Testis (tissue), 3 donors: ENCODE measurements around the gene CD200. TPM values are rescaled to one million over a fixed set of nuclear protein-coding genes. Genes with fewer than 3 reads are reported as not detected.

Experiments
- DNase-seq: peaks from one replicate; pipeline ENCODE4 v3.0.0-alpha.2; 2019
- H3K27ac ChIP-seq, 2 donors: fragments of 200-600 bp; sonication (generic); one replicate each; pipeline ENCODE4 v1.5.1; 2019
- H3K27me3 ChIP-seq: fragments of 200-600 bp; sonication (generic); one replicate; pipeline ENCODE4 v1.5.1; 2019
- H3K36me3 ChIP-seq: fragments of 200-600 bp; sonication (generic); one replicate; pipeline ENCODE4 v1.5.1; 2017; ENCODE audit warnings: low read depth; ENCODE audit errors: missing control alignments
- H3K4me1 ChIP-seq: fragments of 200-600 bp; sonication (generic); one replicate; pipeline ENCODE4 v1.5.1; 2019
- H3K4me3 ChIP-seq, 2 donors: fragments of 200-600 bp; sonication (generic); one replicate each; pipeline ENCODE4 v1.5.1; 2017 to 2019
- H3K9me3 ChIP-seq: fragments of 200-600 bp; sonication (generic); one replicate; pipeline ENCODE4 v1.5.1; 2017
- POLR2A ChIP-seq: fragments of 450-650 bp; IDR thresholded peaks from one replicate; pipeline ENCODE4 v1.6.1; 2017; ENCODE audit warnings: antibody characterized with exemption, mild to moderate bottlenecking, moderate library complexity
- WGBS, 2 donors: methylation state at CpG; one replicate each; pipeline ENCODE4 v1.1.5; 2018; 5-methylcytosine and 5-hydroxymethylcytosine counted together
- intact Hi-C: fragments of 100-400 bp; cut with DNase I; formaldehyde crosslinking; loops from one replicate; pipeline ENCODE4 v1.15.1; 2023; ENCODE audit warnings: low total_unique reads
- polyA plus RNA-seq: library from polyadenylated mRNA; stranded (reverse); fragments of 350-450 nt; fragmentation: Illumina TruSeq; extraction: RNeasy Lipid Tissue Mini Kit (QIAGEN cat#74804); gene quantifications from one replicate; pipeline ENCODE4 v1.2.3, GENCODE V29; 2014; ENCODE audit warnings: low read depth, low replicate concordance; ENCODE audit not compliant: insufficient read depth
- total RNA-seq, 2 donors: library from RNA; depleted of rRNA; stranded (reverse); fragments of >200 nt; gene quantifications; one replicate each; pipeline ENCODE4 v1.2.3, GENCODE V29; 2016
- TF ChIP-seq, protein P1 (sequence below), 3 experiments: fragments of 450-650 bp in 2 of 3; fragments of 200-600 bp in 1 of 3; sonication (generic) in 1 of 3; IDR thresholded peaks; one replicate each; pipeline ENCODE4 v1.5.1; 2016 to 2019; ENCODE audit warnings: antibody characterized with exemption in 3 of 3, mild to moderate bottlenecking in 2 of 3, moderate library complexity in 1 of 3

Gene CD200
- total and polyA plus RNA-seq, 3 donors from 2014 or later: 3.4 to 8.5 (median 6.3) TPM

DNA sequence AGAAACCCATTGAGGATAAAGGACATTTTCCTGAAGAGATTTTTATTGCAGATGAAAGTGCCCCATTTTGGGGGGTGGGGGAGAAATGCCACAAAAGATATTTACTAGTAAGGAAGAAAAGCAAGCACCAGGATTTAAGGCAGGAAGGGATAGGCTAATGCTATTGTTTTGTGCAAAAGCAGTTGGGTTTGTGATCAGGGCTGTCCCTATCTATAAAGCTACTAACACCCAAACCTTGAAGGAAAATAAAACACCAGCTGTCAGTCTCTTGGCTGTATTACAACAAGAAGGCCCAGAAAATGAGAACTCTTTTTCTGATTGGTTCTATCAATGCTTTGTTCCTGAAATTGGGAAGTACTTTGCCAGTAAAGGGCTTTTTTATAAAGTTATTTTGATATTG is 56.0 kb downstream of the CD200 start:
- TF ChIP-seq POLR2A: no peak
- Histone ChIP-seq H3K27me3 (no peaks in the 10 kb centered on the region), H3K4me1 (peaks cover 8% of the 10 kb centered on the region), H3K4me3 (no peak overlapping the region), H3K9me3 (no peaks in the 10 kb centered on the region), H3K27ac (no peak overlapping the region), H3K36me3 (no peaks in the 10 kb centered on the region)
- no peak for DNase-seq
- intact Hi-C loops: no loop called here

DNA sequence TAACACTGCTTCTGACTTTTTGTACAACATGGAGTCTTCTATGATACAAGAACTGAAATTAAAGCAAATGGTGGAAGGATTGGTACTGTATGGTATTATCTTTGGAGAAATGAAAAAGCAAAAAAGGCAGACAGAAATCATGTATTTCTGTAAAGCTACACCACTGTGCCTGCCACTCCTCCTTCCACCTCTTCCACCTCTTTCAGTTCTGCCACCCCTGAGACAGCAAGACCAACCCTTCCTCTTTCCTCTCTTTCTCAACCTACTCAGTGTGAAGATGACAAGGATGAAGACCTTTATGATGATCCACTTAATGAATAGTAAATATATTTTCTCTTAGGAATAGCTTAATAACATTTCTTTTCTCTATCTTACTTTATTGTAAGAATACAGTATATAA is 57.0 kb downstream of the CD200 start:
- DNase-seq: no peak
- intact Hi-C loops: no loop called here
- Histone ChIP-seq H3K4me3 (no peak overlapping the region), H3K36me3 (no peaks in the 10 kb centered on the region), H3K27me3 (no peaks in the 10 kb centered on the region), H3K27ac (peak overlapping the region in 1 of 2 donors; percentile 84), H3K4me1 (peaks cover 8% of the 10 kb centered on the region), H3K9me3 (no peaks in the 10 kb centered on the region)
- TF ChIP-seq, protein P1, sequence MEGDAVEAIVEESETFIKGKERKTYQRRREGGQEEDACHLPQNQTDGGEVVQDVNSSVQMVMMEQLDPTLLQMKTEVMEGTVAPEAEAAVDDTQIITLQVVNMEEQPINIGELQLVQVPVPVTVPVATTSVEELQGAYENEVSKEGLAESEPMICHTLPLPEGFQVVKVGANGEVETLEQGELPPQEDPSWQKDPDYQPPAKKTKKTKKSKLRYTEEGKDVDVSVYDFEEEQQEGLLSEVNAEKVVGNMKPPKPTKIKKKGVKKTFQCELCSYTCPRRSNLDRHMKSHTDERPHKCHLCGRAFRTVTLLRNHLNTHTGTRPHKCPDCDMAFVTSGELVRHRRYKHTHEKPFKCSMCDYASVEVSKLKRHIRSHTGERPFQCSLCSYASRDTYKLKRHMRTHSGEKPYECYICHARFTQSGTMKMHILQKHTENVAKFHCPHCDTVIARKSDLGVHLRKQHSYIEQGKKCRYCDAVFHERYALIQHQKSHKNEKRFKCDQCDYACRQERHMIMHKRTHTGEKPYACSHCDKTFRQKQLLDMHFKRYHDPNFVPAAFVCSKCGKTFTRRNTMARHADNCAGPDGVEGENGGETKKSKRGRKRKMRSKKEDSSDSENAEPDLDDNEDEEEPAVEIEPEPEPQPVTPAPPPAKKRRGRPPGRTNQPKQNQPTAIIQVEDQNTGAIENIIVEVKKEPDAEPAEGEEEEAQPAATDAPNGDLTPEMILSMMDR (IDR thresholded peaks at IDR 0.05): no peak
- TF ChIP-seq POLR2A: no peak

DNA sequence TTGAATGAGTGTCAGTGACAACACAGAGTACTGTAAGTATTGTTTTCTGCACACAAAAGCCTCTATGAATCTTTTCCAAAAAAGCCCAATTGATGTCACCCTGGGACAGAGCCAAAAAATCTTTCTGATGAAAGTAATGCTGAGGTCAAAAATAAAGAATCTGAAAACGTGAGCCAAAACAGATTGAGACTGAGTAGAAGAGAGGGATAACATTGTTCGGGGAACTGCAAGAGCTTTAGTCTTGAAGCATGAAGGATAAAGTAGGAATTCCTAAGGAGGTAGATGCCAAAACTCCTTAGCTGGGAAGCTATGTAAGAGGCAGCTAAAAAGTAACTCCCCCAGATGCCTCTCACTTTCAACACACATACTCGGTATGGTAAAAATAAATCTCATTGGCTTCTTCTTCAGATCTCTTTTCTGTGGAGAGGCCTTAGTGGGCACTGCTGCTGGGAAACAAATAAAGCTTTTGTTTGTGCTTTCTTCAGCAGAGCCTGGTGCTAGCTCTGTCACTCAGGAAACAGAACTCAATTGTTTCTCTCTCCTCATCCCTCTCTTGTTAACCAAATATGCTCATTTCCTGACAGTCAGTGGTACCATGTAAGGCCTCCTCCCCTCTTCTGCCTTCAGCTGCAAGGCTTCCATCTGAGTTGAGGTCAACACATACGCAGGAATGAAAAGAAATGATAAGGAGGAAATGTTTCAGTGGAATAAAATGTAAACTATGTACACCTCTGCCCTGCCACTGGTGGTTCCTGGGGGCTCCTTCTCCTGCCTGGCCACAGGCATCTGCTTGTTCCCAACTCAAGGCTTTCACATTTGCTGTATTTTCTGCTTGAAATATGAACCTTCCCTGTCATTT is 58.1 kb downstream of the CD200 start:
- H3K27ac ChIP-seq: peak overlapping the region; percentile 79 to 84
- H3K9me3 ChIP-seq: no peaks in the 10 kb centered on the region
- no peaks in the 10 kb centered on the region for H3K36me3 ChIP-seq
- TF ChIP-seq, protein P1 (IDR thresholded peaks at IDR 0.05): no peak
- no peak for TF ChIP-seq POLR2A
- no peak overlapping the region for H3K4me3 ChIP-seq
- peak; percentile 46 for DNase-seq
- 24 to 26% methylated on average over 4 of the region's 4 CpGs for WGBS, 2 donors
- intact Hi-C loops: no loop called here
- H3K27me3 ChIP-seq: no peaks in the 10 kb centered on the region
- H3K4me1 ChIP-seq: peaks cover 8% of the 10 kb centered on the region

DNA sequence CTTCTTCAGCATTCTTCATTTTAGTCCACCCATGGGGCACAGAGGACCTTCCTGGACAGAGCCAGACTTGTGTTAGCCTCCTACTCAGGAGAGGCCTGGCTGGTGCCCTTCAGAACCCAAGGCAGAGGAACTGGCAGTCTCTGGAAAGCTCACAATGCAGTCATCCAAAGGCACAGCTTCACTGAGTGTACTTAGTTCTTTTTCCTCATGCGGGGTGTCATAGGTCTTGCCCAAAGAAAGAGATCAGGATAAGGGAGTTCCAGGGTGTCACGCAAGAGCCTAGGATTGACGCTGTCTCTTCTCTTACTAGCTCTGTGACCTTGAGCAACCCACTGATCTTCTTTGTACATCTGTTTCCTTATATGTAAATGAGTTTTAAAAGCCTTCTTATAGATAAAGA is 58.7 kb downstream of the CD200 start:
- 57 to 62% methylated on average over 3 of the region's 3 CpGs for WGBS, 2 donors
- peak overlapping the region; percentile 79 to 84 for H3K27ac ChIP-seq
- no peaks in the 10 kb centered on the region for H3K36me3 ChIP-seq
- intact Hi-C loops: no loop called here
- no peaks in the 10 kb centered on the region for H3K9me3 ChIP-seq
- no peak overlapping the region for H3K4me3 ChIP-seq
- H3K4me1 ChIP-seq: peaks cover 8% of the 10 kb centered on the region
- H3K27me3 ChIP-seq: no peaks in the 10 kb centered on the region
- TF ChIP-seq, protein P1 (IDR thresholded peaks at IDR 0.05): no peak
- TF ChIP-seq POLR2A: no peak
- no peak for DNase-seq

DNA sequence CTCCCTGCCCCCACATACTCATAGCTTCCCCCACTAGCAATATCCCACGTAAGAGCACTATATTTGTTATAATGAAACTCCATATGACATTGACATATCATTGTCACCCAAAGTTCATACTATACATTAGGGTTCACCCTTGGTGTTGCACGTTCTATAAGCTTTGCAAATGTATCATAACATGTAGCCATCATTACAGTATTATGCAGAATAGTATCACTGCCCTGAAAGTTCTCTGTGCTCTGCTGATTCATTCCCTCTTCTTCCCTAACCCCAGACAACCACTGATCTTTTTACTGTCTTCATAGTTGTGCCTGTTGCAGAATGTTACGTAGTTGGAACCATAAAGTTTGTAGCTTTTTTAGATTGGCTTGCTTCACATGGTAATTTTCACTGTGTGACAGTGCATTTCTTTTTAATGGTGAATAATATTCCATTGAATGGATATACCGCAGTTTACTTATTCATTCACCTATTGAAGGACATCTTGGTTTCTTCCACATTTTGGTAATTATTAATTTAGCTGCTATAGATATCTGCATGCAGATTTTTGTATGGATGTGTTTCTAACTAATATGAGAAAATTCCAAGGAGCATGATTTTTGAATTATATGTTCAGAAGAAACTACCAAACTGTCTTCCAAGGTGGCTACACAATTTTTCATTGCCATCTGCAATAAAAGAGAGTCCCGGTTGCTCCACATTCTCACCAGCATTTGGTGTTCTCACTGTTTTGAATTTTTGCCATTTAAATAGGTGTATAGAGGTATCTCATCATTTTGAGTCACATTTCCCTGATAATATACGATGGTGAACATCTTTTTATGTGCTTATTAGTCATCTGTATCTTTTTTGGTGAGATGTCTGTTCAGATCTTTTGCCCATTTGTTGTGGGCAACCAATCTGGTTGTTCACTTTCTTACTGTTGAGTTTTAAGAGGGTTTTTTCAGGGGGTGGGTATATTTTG is 59.7 kb downstream of the CD200 start:
- intact Hi-C loops: no loop called here
- WGBS, 2 donors: 76 to 78% methylated on average over 6 of the region's 6 CpGs
- DNase-seq: no peak
- Histone ChIP-seq H3K27me3 (no peaks in the 10 kb centered on the region), H3K4me3 (no peak overlapping the region), H3K27ac (no peak overlapping the region), H3K9me3 (no peaks in the 10 kb centered on the region), H3K36me3 (no peaks in the 10 kb centered on the region), H3K4me1 (peaks cover 8% of the 10 kb centered on the region)
- TF ChIP-seq, protein P1 (IDR thresholded peaks at IDR 0.05): no peak
- TF ChIP-seq POLR2A: no peak
